A549 (cell line): Measurements from ENCODE around the gene ACIN1. TPM values are rescaled to one million over a fixed set of nuclear protein-coding genes. Genes with fewer than 3 reads are reported as not detected.

ENCODE experiments used
- ATAC-seq, 2 experiments: fragments of 200-7000 bp in 1 of 2; fragments of >200 bp in 1 of 2; cut with Nextera tagmentation in 1 of 2; cut with Tn5 transposase in 1 of 2; 3 replicates each; pipeline versions ENCODE4 v1.8.0 to v1.9.1; 2018 to 2020; ENCODE audit warnings: mild to moderate bottlenecking in 1 of 2, moderate library complexity in 1 of 2
- CTCF ChIA-PET: fragments of 300-600 bp; sonication (Branson Sonifier 250); formaldehyde crosslinking; extraction: SDS; loops from one replicate; lab custom pipeline; 2021; ENCODE audit warnings: antibody characterized with exemption, inconsistent platforms; lab: Yijun Ruan, JAX
- POLR2A ChIA-PET: fragments of 350-600 bp; formaldehyde crosslinking; extraction: SDS; loops from one replicate; lab custom pipeline; 2021; ENCODE audit warnings: antibody characterized with exemption, inconsistent platforms; lab: Yijun Ruan, JAX
- DNase-seq, 2 experiments: peaks; one replicate each; pipeline versions ENCODE4 v3.0.0 to v3.0.0-alpha.2; 2011 to 2016; ENCODE audit warnings: low read depth in 1 of 2, low spot score in 1 of 2
- FAIRE-seq: peaks from 2 replicates; lab custom pipeline; 2011; peaks lifted over from hg19 to GRCh38; lab: Jason Lieb, UNC
- H3K27ac ChIP-seq, 2 experiments: fragments of >200 bp; sonication (Bioruptor Twin); formaldehyde crosslinking; 3 replicates each; pipeline ENCODE4 v1.5.1; 2016 to 2017
- H3K4me1 ChIP-seq: fragments of >200 bp; sonication (Bioruptor Twin); formaldehyde crosslinking; 3 replicates; pipeline ENCODE4 v1.6.1; 2016
- H3K4me2 ChIP-seq: fragments of >200 bp; sonication (Bioruptor Twin); formaldehyde crosslinking; 3 replicates; pipeline ENCODE4 v1.6.1; 2016
- H3K4me3 ChIP-seq: fragments of >200 bp; sonication (Bioruptor Twin); formaldehyde crosslinking; 3 replicates; pipeline ENCODE4 v1.5.1; 2016
- H3K9me3 ChIP-seq: fragments of >200 bp; sonication (Bioruptor Twin); formaldehyde crosslinking; 3 replicates; pipeline ENCODE4 v1.6.1; 2016
- CBX2 ChIP-seq: fragments of 200-600 bp; sonication (generic); IDR thresholded peaks from 2 replicates; pipeline ENCODE4 v1.6.1; 2016; ENCODE audit warnings: low read depth, mild to moderate bottlenecking, borderline replicate concordance
- CHD4 ChIP-seq: fragments of 200-600 bp; sonication (generic); IDR thresholded peaks from 2 replicates; pipeline ENCODE4 v1.6.1; 2016; ENCODE audit warnings: antibody characterized with exemption, mild to moderate bottlenecking, borderline replicate concordance
- HOXB13 ChIP-seq: fragments of 250-450 bp; sonication (Bioruptor Pico); IDR thresholded peaks from 2 replicates; pipeline ENCODE4 v1.5.0; 2020; ENCODE audit warnings: low read depth, mild to moderate bottlenecking, moderate library complexity
- JUNB ChIP-seq: fragments of >200 bp; sonication (Bioruptor Twin); formaldehyde crosslinking; IDR thresholded peaks from 2 replicates; pipeline ENCODE4 v1.6.1; 2016
- KDM5A ChIP-seq: fragments of 200-600 bp; sonication (generic); IDR thresholded peaks from 2 replicates; pipeline ENCODE4 v1.6.1; 2016; ENCODE audit warnings: antibody characterized with exemption, mild to moderate bottlenecking
- MAFK ChIP-seq: fragments of 450-650 bp; IDR thresholded peaks from 2 replicates; pipeline ENCODE4 v1.6.1; 2014; ENCODE audit not compliant: partially characterized antibody
- MYC ChIP-seq: IDR thresholded peaks from 2 replicates; pipeline ENCODE4 v1.6.1; 2012; ENCODE audit warnings: mild to moderate bottlenecking, inconsistent platforms, low read length, improper control_type of control experiment, borderline replicate concordance
- NR3C1 ChIP-seq: fragments of >200 bp; sonication (Bioruptor Twin); formaldehyde crosslinking; IDR thresholded peaks from 3 replicates; pipeline ENCODE4 v1.6.1; 2017
- PHF8 ChIP-seq: fragments of 200-600 bp; sonication (generic); IDR thresholded peaks from 2 replicates; pipeline ENCODE4 v1.6.1; 2016; ENCODE audit warnings: low read depth, mild to moderate bottlenecking, antibody characterized with exemption, moderate library complexity, borderline replicate concordance
- RAD21 ChIP-seq, 2 experiments: fragments of >200 bp in 1 of 2; sonication (Bioruptor Twin) in 1 of 2; formaldehyde crosslinking in 1 of 2; IDR thresholded peaks in 1 of 2; conservative IDR thresholded peaks in 1 of 2; 2 replicates in 1 of 2; 3 replicates in 1 of 2; pipeline ENCODE4 v1.6.1; 2012 to 2018; ENCODE audit warnings: inconsistent platforms in 1 of 2
- RARB ChIP-seq: fragments of 250-450 bp; sonication (Bioruptor Pico); IDR thresholded peaks from 2 replicates; pipeline ENCODE4 v1.8.0; 2021; ENCODE audit warnings: mild to moderate bottlenecking, moderate library complexity
- RCOR1 ChIP-seq: fragments of 150-350 bp; IDR thresholded peaks from 2 replicates; pipeline ENCODE4 v1.6.1; 2014; ENCODE audit warnings: antibody characterized with exemption, low read length, low read depth
- RFX5 ChIP-seq: fragments of 450-650 bp; IDR thresholded peaks from 2 replicates; pipeline ENCODE4 v1.7.1; 2014; ENCODE audit warnings: antibody characterized with exemption, mild to moderate bottlenecking, moderate library complexity
- SMC3 ChIP-seq: fragments of >200 bp; sonication (Bioruptor Twin); formaldehyde crosslinking; IDR thresholded peaks from 3 replicates; pipeline ENCODE4 v1.6.1; 2018; ENCODE audit warnings: inconsistent platforms
- ZC3H11A ChIP-seq: fragments of 450-650 bp; IDR thresholded peaks from 2 replicates; pipeline ENCODE4 v1.6.1; 2014; ENCODE audit warnings: antibody characterized with exemption, mild to moderate bottlenecking
- ZFP36 ChIP-seq: fragments of 450-650 bp; IDR thresholded peaks from 2 replicates; pipeline ENCODE4 v1.6.1; 2014; ENCODE audit warnings: borderline replicate concordance; ENCODE audit not compliant: partially characterized antibody
- ZNF302 ChIP-seq: fragments of 250-450 bp; sonication (Bioruptor Pico); IDR thresholded peaks from 2 replicates; pipeline ENCODE4 v1.9.0; 2021; ENCODE audit warnings: inconsistent platforms, mild to moderate bottlenecking, moderate library complexity
- WGBS: methylation state at CpG from one replicate; pipeline ENCODE4 v1.1.6; 2017; ENCODE audit errors: missing lambda C conversion rate; 5-methylcytosine and 5-hydroxymethylcytosine counted together
- polyA plus RNA-seq, 4 experiments: library from polyadenylated mRNA; depleted of rRNA in 3 of 4; stranded (reverse); fragments of >200 nt; fragmentation: RNase III in 1 of 4; extraction: RNeasy Plus Mini Kit Qiagen cat#74134 plus additional on column Dnase treatment in 1 of 4; gene quantifications; 2 replicates in 3 of 4; 3 replicates in 1 of 4; pipeline ENCODE4 v1.2.3, GENCODE V29; 2011 to 2017
- TF ChIP-seq, protein P1 (sequence below): IDR thresholded peaks from 2 replicates; pipeline ENCODE4 v1.6.1; 2012
- TF ChIP-seq, protein P2 (sequence below): IDR thresholded peaks from 2 replicates; pipeline ENCODE4 v1.6.1; 2012; ENCODE audit warnings: low read depth, borderline replicate concordance
- TF ChIP-seq, protein P3 (sequence below): fragments of >200 bp; sonication (Bioruptor Twin); formaldehyde crosslinking; IDR thresholded peaks from 2 replicates; pipeline ENCODE4 v1.6.1; 2016
- TF ChIP-seq, protein P4 (sequence below): fragments of >200 bp; sonication (Bioruptor Twin); formaldehyde crosslinking; IDR thresholded peaks from 3 replicates; pipeline ENCODE4 v1.5.1; 2016

Gene ACIN1
- polyA plus RNA-seq, 2 of the 4 experiments (the other 2 are of a cell fraction) = 140 to 147 TPM

DNA sequence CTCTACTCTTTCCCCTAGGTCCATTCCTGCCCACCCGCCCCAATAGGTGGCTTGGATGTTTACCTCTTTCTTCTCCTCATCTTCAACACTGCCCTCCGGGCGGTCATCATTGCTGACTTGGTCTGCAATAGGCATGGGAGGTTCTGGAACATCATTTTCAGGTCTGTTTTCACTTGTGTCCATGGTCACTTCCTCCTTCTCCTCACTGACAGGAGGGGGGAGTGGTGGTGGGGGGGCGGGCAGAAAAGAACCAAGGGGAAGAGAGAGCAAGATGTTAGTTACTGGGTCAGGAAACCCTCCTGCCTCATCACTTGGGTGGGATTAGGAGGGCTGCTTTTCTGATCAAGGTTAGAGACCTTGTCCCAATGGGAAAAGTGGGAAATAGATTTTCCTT, 25.5 kb downstream of the ACIN1 start:
- peaks cover 32% of the 10 kb centered on the region for H3K4me1 ChIP-seq
- ChIA-PET POLR2A (interaction anchor here (0.6 to 1.6 kb wide), 4 partner anchors 10 to 62 kb away, joined by 3 to 21 read pairs (median 4); partner anchors contain the start of genes ACIN1 and C14orf119), CTCF (interaction anchor here (0.6 to 33.8 kb wide), 45 partner anchors 9 to 512 kb away, joined by 3 to 1206 read pairs (median 6); partner anchors contain the start of genes ACIN1, AJUBA, C14orf119 and CDH24)
- no peaks in the 10 kb centered on the region for H3K9me3 ChIP-seq
- FAIRE-seq (no peak), DNase-seq (no peak), ATAC-seq (no peak)
- H3K4me3 ChIP-seq = no peak overlapping the region
- H3K4me2 ChIP-seq = peak overlapping the region; percentile 97; the same call in 2 of the 3 replicates
- TF ChIP-seq, protein P1, sequence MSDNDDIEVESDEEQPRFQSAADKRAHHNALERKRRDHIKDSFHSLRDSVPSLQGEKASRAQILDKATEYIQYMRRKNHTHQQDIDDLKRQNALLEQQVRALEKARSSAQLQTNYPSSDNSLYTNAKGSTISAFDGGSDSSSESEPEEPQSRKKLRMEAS = no peak
- TF ChIP-seq RARB (CRISPR knock-in tag) (no peak), PHF8 (no peak), ZC3H11A (no peak), MYC (no peak), CHD4 (no peak), CBX2 (no peak), RFX5 (no peak)
- TF ChIP-seq, protein P2, sequence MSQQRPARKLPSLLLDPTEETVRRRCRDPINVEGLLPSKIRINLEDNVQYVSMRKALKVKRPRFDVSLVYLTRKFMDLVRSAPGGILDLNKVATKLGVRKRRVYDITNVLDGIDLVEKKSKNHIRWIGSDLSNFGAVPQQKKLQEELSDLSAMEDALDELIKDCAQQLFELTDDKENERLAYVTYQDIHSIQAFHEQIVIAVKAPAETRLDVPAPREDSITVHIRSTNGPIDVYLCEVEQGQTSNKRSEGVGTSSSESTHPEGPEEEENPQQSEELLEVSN = no peak
- TF ChIP-seq, protein P3, sequence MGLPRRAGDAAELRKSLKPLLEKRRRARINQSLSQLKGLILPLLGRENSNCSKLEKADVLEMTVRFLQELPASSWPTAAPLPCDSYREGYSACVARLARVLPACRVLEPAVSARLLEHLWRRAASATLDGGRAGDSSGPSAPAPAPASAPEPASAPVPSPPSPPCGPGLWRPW = no peak
- H3K27ac ChIP-seq = peak overlapping the region in 1 of 2 experiments; percentile 30; a peak in 3 of 6 replicates
- WGBS = 71% methylated on average over 4 of the region's 4 CpGs

DNA sequence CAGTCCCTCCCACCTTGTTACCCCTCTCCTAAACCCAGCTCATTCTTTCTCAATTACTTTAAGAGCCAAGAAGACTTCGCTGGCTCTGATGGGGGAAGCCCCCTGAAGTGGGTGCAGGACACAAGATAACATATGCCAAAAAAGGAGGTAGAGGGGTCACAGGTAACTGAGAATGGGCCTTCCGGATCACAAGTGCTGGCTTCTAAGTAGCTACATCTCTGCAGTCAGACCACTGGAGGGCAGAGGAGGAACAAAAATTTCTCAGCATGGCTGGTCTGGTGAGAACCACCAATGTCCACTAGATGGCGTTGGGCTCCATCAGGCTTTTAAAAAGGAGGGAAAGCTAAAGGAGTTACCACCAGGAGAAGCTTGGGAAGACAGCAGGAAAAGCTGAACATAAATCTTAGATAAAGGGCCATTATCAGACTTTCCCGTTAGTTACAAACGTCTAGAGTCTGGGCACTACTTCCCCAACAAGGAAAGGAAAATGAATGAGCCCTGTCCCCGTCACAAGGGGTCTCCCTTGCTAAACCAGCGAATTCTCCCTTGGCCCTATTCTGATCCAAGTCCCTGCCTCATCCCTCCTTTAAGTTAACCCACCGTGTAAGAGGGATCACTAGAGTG, 26.0 kb downstream of the ACIN1 start:
- CTCF ChIA-PET = interaction anchor here (0.5 to 33.8 kb wide), 47 partner anchors 9 to 512 kb away, joined by 3 to 1206 read pairs (median 5); partner anchors contain the start of genes ACIN1, AJUBA, C14orf119 and CDH24
- DNase-seq (peak; percentile 94 to 95), ATAC-seq (peak; percentile 72 to 86), FAIRE-seq (no peak)
- Histone ChIP-seq H3K27ac (peak overlapping the region in 1 of 2 experiments; percentile 34; a peak in 2 of 6 replicates), H3K4me1 (peaks cover 32% of the 10 kb centered on the region), H3K4me3 (no peak overlapping the region), H3K4me2 (peak overlapping the region; percentile 97), H3K9me3 (no peaks in the 10 kb centered on the region)
- WGBS = 26% methylated on average over 8 of the region's 8 CpGs
- POLR2A ChIA-PET = interaction anchor here (0.5 to 1.6 kb wide), 6 partner anchors 9 to 1600 kb away, joined by 3 to 21 read pairs (median 4); partner anchors contain the start of genes ACIN1, BCL2L2 and C14orf119
- no peak for TF ChIP-seq ZFP36
- no peak for TF ChIP-seq JUNB
- TF ChIP-seq NR3C1 = no peak
- no peak for TF ChIP-seq MAFK
- TF ChIP-seq, protein P4, sequence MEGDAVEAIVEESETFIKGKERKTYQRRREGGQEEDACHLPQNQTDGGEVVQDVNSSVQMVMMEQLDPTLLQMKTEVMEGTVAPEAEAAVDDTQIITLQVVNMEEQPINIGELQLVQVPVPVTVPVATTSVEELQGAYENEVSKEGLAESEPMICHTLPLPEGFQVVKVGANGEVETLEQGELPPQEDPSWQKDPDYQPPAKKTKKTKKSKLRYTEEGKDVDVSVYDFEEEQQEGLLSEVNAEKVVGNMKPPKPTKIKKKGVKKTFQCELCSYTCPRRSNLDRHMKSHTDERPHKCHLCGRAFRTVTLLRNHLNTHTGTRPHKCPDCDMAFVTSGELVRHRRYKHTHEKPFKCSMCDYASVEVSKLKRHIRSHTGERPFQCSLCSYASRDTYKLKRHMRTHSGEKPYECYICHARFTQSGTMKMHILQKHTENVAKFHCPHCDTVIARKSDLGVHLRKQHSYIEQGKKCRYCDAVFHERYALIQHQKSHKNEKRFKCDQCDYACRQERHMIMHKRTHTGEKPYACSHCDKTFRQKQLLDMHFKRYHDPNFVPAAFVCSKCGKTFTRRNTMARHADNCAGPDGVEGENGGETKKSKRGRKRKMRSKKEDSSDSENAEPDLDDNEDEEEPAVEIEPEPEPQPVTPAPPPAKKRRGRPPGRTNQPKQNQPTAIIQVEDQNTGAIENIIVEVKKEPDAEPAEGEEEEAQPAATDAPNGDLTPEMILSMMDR = peak; percentile 99
- TF ChIP-seq, protein P2 = peak; percentile 65; the same call in 1 of the 2 replicates
- TF ChIP-seq RAD21 (conservative IDR thresholded peaks at IDR 0.05 in 1 of 2, IDR thresholded peaks at IDR 0.05 in 1 of 2) = peak; percentile 79
- TF ChIP-seq, protein P1 = peak; percentile 82
- TF ChIP-seq RCOR1 = no peak
- TF ChIP-seq ZNF302 (CRISPR knock-in tag) = no peak
- peak; percentile 83 for TF ChIP-seq SMC3
- no peak for TF ChIP-seq HOXB13 (CRISPR knock-in tag)
- no peak for TF ChIP-seq KDM5A
